NCI-H2196 (cell line): ENCODE measurements around the gene CMBL.
"Not testable (repeated sequence)": the region's sequence is repeated elsewhere in the genome, so short reads cannot be mapped to it uniquely, and the experiment has no call there.

Experiments used
- DNase-seq: peaks from one replicate; lab custom pipeline; 2025; ENCODE audit not compliant: unreplicated experiment; lab: John Stamatoyannopoulos, UW

The CMBL gene

GRCh38 chr5:10310835-10311570, 3.3 kb upstream of the CMBL start:
- DNase-seq, result not testable (repeated sequence)

GRCh38 chr5:10310066-10310779, 2.5 kb upstream of the CMBL start:
- peak; percentile 38 for DNase-seq

GRCh38 chr5:10308844-10309243, 1.1 kb upstream of the CMBL start:
- DNase-seq, result no peak

- DNase-seq, result no peak
These were observed 896 bp downstream of the CMBL start for GRCh38 chr5:10306806-10307205.

GRCh38 chr5:10306114-10306513, 1.6 kb downstream of the CMBL start:
- DNase-seq, result no peak

- DNase-seq, result no peak
These were observed 2.8 kb downstream of the CMBL start for GRCh38 chr5:10304932-10305331.

- DNase-seq, result no peak
These were observed 4.0 kb downstream of the CMBL start for GRCh38 chr5:10303699-10304170.

GRCh38 chr5:10303201-10303600, 4.5 kb downstream of the CMBL start:
- no peak for DNase-seq

GRCh38 chr5:10301842-10302610, 5.7 kb downstream of the CMBL start:
- peak; percentile 92 for DNase-seq

- DNase-seq, result peak; percentile 30
These were observed 6.4 kb downstream of the CMBL start for GRCh38 chr5:10301266-10301665.

GRCh38 chr5:10300246-10300645, 7.5 kb downstream of the CMBL start:
- DNase-seq, result no peak

- no peak for DNase-seq
These were observed 10.0 kb downstream of the CMBL start for GRCh38 chr5:10297646-10298204.

- no peak for DNase-seq
These were observed 11.9 kb downstream of the CMBL start for GRCh38 chr5:10295619-10296326.

GRCh38 chr5:10293907-10294662, 13.6 kb downstream of the CMBL start:
- no peak for DNase-seq

- DNase-seq, result no peak
These were observed 15.9 kb downstream of the CMBL start for GRCh38 chr5:10291692-10292339.

GRCh38 chr5:10290438-10290837, 17.3 kb downstream of the CMBL start:
- DNase-seq, result no peak

GRCh38 chr5:10289991-10290390, 17.7 kb downstream of the CMBL start:
- DNase-seq, result no peak

- DNase-seq, result peak; percentile 60
These were observed 18.3 kb downstream of the CMBL start for GRCh38 chr5:10289353-10289752.

- peak; percentile 97 for DNase-seq
These were observed 19.0 kb downstream of the CMBL start for GRCh38 chr5:10288592-10289219.
